OCI-LY1 (cell line): ENCODE data around the gene CDC25B.

Experiments
- CTCF ChIP-seq: fragments of 200-600 bp; sonication (generic), shearing (Covaris generic); IDR thresholded peaks from 2 replicates; pipeline ENCODE4 v1.5.1; 2017; ENCODE audit warnings: mild to moderate bottlenecking, antibody characterized with exemption, low read length, moderate library complexity, mixed read lengths
- EZH2 ChIP-seq: fragments of 200-600 bp; sonication (generic), shearing (Covaris generic); IDR thresholded peaks from 2 replicates; pipeline ENCODE4 v1.8.0; 2017; ENCODE audit warnings: borderline replicate concordance, mixed run types, mild to moderate bottlenecking, antibody characterized with exemption, low read length, moderate library complexity, mixed read lengths

GRCh38 chr20:3811467-3812258 lies 15.6 kb downstream of the CDC25B start:
- TF ChIP-seq CTCF (no peak), EZH2 (no peak)
